Measurements from ENCODE around the gene LSP1.
"Not testable (repeated sequence)": the region's sequence is repeated elsewhere in the genome, so short reads cannot be mapped to it uniquely, and the experiment has no call there.

Gene LSP1

DNA sequence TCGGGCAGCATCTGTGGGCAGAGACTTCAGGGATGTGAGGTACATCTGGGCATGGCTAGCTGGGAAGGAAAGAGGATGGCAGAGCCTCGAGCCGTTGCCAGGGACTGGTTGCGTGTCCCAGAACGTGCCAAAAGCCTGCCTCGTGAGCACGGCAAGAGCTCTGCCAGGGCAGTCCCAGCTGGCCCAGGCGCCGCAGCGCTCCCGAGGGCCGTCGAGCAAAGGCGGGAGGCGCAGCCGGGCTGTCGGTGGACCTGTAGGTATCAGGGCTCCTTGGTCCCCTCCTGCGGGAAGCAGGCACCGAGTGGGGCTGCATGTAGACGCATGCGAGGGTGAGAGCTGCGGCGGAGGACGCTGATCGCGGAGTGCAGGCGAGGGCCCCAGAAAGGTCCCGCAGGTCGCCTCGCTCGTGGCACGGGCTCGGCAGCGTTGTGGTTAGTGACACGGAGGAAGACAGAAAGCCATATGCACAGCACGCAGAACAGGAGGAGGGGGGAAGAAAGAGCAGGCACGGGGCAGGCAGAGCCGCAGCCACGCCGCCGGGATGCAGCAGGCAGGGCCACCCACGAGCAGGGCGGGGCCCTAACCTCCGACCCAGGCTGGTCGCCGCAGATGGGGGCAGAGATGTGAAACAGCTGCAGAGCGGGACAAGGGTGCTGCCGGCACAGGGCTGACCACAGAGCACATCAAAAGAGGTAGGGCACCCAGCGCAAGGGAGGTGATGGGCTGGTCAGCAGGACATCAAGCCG, 18.0 kb downstream of the LSP1 start:
- in situ Hi-C loops (cut with MboI; ENCODE audit: low pct_unique_long_range_greater_than_20kb, low sequenced_read_pairs) = no loop called here
- DNase-seq = no peak

GRCh38 chr11:1871531-1871930, 18.6 kb downstream of the LSP1 start:
- DNase-seq = no peak
- in situ Hi-C loops (cut with MboI; ENCODE audit: low pct_unique_long_range_greater_than_20kb, low sequenced_read_pairs) = no loop called here

DNA sequence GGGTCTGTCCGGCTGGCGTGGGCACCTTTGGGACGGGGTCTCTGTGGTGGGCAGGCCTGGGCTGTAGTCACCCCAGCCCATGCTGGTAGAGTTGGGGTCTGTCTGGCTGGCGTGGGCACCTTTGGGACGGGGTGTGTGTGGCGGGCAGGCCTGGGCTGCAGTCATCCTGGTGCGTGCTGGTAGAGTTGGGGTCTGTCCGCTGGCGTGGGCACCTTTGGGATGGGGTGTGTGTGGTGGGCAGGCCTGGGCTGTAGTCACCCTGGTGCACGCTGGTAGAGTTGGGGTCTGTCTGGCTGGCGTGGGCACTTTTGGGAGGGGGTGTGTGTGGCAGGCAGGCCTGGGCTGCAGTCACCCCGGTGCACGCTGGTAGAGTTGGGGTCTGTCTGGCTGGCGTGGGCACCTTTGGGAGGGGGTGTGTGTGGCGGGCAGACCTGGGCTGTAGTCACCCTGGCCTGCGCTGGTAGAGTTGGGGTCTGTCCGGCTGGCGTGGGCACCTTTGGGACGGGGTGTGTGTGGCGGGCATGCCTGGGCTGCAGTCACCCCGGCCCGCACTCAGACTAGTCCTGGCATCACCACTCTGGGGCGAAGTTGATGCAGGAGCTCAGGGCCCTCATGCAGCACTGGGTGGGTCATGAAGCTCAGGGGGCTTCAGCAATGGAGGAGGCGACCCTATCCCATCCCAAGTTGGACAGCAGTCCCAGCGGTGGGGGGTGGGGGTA, 19.5 kb downstream of the LSP1 start:
- in situ Hi-C loops (cut with MboI; ENCODE audit: low pct_unique_long_range_greater_than_20kb, low sequenced_read_pairs) = no loop called here
- DNase-seq = no peak

- in situ Hi-C loops (cut with MboI; ENCODE audit: low pct_unique_long_range_greater_than_20kb, low sequenced_read_pairs) = no loop called here
- DNase-seq = no peak
These were observed 20.3 kb downstream of the LSP1 start for GRCh38 chr11:1873048-1873812.

DNA sequence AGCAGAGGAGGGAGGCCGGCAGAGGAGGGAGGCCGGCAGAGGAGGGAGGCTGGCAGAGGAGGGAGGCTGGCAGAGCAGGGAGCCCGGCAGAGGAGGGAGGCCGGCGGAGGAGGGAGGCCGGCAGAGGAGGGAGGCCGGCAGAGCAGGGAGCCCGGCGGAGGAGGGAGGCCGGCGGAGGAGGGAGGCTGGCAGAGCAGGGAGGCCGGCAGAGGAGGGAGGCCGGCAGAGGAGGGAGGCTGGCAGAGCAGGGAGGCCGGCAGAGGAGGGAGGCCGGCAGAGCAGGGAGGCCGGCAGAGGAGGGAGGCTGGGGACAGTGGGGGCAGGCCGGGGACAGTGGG, 20.9 kb downstream of the LSP1 start:
- in situ Hi-C loops (cut with MboI; ENCODE audit: low pct_unique_long_range_greater_than_20kb, low sequenced_read_pairs); DNase-seq: not testable (repeated sequence)

- DNase-seq; in situ Hi-C loops (cut with MboI; ENCODE audit: low pct_unique_long_range_greater_than_20kb, low sequenced_read_pairs): not testable (repeated sequence)
These were observed 21.7 kb downstream of the LSP1 start for GRCh38 chr11:1874441-1875092.

GRCh38 chr11:1875093-1875850, 22.4 kb downstream of the LSP1 start:
- in situ Hi-C loops (cut with MboI; ENCODE audit: low pct_unique_long_range_greater_than_20kb, low sequenced_read_pairs) = no loop called here
- no peak for DNase-seq

DNA sequence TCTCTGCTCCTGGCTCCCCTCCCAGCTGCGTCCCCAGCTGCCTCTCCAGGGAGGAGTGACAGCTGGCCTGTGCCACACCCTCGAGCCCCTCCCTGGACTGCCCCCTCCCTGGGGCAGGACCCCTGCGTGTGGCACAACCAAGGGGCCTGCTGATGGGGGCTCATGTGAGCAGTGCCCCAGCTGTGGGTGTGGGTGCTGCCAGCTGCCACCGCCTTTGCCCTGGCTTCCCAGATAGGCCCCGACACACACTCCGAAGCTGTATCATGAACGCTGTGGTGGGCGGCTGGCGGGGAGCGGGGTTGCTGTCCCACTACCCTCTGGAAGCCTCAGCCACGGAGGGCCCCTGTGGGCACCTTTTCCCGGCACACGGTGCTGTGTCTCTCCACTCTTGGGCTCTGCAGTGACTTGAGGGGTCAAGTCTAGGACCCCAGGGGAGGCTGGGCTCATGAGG, 23.0 kb downstream of the LSP1 start:
- in situ Hi-C loops (cut with MboI; ENCODE audit: low pct_unique_long_range_greater_than_20kb, low sequenced_read_pairs); DNase-seq: not testable (repeated sequence)

- peak; percentile 39 for DNase-seq
- in situ Hi-C loops (cut with MboI; ENCODE audit: low pct_unique_long_range_greater_than_20kb, low sequenced_read_pairs) = no loop called here
These were observed 23.6 kb downstream of the LSP1 start for GRCh38 chr11:1876361-1877063.

GRCh38 chr11:1877211-1878136, 24.6 kb downstream of the LSP1 start:
- in situ Hi-C loops (cut with MboI; ENCODE audit: low pct_unique_long_range_greater_than_20kb, low sequenced_read_pairs) = no loop called here
- no peak for DNase-seq

DNA sequence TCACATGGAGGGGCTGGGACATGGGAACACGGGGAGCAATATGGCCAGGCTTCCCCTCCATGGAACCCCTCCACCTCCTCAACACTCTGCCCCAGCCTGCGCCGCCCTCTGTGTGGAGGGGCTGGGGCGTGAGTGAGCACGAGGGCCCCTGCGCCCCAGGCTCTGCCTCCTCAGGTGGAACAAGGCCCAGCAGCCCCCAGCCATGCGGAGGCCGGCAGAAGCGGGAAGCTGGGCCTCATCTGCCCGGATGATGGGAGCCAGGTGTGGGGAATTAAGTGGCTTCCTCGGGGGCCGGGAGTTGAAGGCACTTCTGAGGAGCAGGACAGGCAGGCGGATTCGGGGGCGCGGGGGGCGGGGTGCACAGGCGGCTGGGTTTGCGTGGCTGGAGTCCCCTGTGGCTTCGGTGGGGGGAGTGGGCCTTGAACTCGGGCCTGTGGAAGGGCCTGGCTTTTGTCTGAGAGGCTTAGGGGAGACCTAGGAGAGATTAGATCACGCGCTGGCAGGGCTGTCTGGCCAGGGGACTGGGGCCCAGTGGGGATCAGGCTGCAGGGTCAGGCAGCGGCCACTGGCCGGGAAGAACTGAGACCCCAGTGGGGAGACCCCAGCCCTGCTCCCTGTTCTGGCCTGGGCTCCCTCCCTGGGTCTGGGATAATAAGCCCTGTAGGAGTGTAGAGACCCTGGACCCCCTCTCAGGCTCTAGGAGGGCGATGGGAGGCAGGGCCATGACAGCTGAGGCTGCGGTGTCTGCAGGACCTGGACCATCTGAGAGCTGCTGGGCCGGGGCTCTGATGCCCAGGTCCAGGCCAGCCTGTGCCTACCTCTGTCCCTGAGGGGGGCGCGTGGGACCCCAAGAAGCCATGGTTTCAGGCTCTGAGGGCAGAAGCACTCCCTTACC, 25.5 kb downstream of the LSP1 start:
- no peak for DNase-seq
- in situ Hi-C loops (cut with MboI; ENCODE audit: low pct_unique_long_range_greater_than_20kb, low sequenced_read_pairs) = no loop called here

- in situ Hi-C loops (cut with MboI; ENCODE audit: low pct_unique_long_range_greater_than_20kb, low sequenced_read_pairs) = no loop called here
- DNase-seq = no peak
These were observed 26.6 kb downstream of the LSP1 start for GRCh38 chr11:1879342-1879940.

DNA sequence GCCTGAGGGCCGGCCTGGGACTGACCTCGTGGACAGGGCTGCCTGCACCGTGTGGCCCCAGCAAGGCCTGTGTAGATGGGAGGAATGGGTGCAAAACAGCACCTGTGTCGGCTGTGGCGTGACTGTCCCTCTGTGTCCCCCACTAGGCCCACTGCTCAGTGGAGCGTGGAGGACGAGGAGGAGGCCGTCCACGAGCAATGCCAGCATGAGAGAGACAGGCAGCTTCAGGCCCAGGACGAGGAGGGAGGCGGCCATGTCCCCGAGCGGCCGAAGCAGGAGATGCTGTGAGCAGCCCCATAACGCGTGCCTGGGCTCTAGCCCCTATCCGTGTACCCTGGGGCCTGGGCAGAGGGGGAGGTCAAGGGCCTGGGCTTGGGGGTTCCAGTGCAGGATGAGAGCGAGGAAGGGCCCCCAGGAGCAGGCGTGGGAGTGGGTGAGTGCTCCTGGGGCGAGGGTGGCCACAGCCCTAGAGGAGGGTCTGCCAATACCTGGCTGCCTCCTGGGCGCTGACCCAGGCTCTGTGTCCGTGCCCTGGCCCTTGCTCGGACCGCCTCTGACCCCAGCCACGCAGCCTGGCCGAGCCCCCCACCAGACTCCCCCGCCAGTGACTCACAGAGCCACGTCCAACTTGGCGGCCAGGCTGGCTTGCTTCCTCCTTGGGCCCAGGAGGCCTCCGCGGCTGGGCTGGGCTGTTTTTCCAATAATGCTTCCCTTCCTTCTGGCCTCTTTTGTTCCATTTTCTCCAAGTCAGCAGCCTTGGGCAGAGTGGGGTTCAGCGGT, 27.2 kb downstream of the LSP1 start:
- no peak for DNase-seq
- in situ Hi-C loops (cut with MboI; ENCODE audit: low pct_unique_long_range_greater_than_20kb, low sequenced_read_pairs) = no loop called here

- no peak for DNase-seq
- in situ Hi-C loops (cut with MboI; ENCODE audit: low pct_unique_long_range_greater_than_20kb, low sequenced_read_pairs) = no loop called here
These were observed 28.0 kb downstream of the LSP1 start for GRCh38 chr11:1880746-1881441.
